Thyroid gland (tissue), 4 donors: ENCODE data around the gene CFAP46. TPM values are rescaled to one million over a fixed set of nuclear protein-coding genes. Genes with fewer than 3 reads are reported as not detected.

ENCODE experiments used
- DNase-seq, 2 donors: peaks; one replicate each; pipeline ENCODE4 v3.0.0-alpha.2; 2019
- H3K27ac ChIP-seq, 3 donors: fragments of 200-600 bp; sonication (generic); 1 replicate in 2 of 3; 2 replicates in 1 of 3; pipeline ENCODE4 v1.5.1; 2016 to 2019; ENCODE audit warnings: mild to moderate bottlenecking in 1 of 3, moderate library complexity in 1 of 3
- H3K27me3 ChIP-seq: fragments of 200-600 bp; sonication (generic); one replicate; pipeline ENCODE4 v1.5.1; 2019
- H3K36me3 ChIP-seq, 2 donors: fragments of 200-600 bp; sonication (generic); one replicate each; pipeline ENCODE4 v1.5.1; 2016 to 2019
- H3K4me1 ChIP-seq, 2 donors: fragments of 200-600 bp; sonication (generic); one replicate each; pipeline ENCODE4 v1.5.1; 2017 to 2019
- H3K4me3 ChIP-seq, 3 donors: fragments of 200-600 bp; sonication (generic); replicated peaks in 1 of 3; 1 replicate in 2 of 3; 2 replicates in 1 of 3; pipeline ENCODE4 v1.5.1; 2016; ENCODE audit warnings: mild to moderate bottlenecking in 1 of 3
- H3K9me3 ChIP-seq: fragments of 200-600 bp; sonication (generic); one replicate; pipeline ENCODE4 v1.5.1; 2017
- POLR2A ChIP-seq, 2 donors: fragments of 450-650 bp; IDR thresholded peaks; one replicate each; pipeline ENCODE4 v1.6.1; 2017; ENCODE audit warnings: antibody characterized with exemption in 2 of 2, mild to moderate bottlenecking in 2 of 2, moderate library complexity in 1 of 2
- WGBS, 2 donors: methylation state at CpG; one replicate each; pipeline ENCODE4 v1.1.5; 2017; 5-methylcytosine and 5-hydroxymethylcytosine counted together
- intact Hi-C: fragments of 100-400 bp; cut with DNase I; formaldehyde crosslinking; loops from one replicate; pipeline ENCODE4 v1.15.1; 2023
- total RNA-seq, 4 donors: library from RNA; depleted of rRNA; stranded (reverse); fragments of >200 nt; gene quantifications; one replicate each; pipeline ENCODE4 v1.2.3, GENCODE V29; 2016
- TF ChIP-seq, protein P1 (sequence below), 6 experiments: fragments of 200-600 bp in 3 of 6; fragments of 450-650 bp in 3 of 6; sonication (generic) in 3 of 6; IDR thresholded peaks; one replicate each; pipeline ENCODE4 v1.5.1; 2016 to 2019; ENCODE audit warnings: antibody characterized with exemption in 6 of 6, mild to moderate bottlenecking in 2 of 6, inconsistent platforms in 1 of 6, moderate library complexity in 1 of 6

CFAP46 gene
- total RNA-seq, 4 donors from 2014 or later: 3.6 to 12.7 (median 9.1) TPM

DNA sequence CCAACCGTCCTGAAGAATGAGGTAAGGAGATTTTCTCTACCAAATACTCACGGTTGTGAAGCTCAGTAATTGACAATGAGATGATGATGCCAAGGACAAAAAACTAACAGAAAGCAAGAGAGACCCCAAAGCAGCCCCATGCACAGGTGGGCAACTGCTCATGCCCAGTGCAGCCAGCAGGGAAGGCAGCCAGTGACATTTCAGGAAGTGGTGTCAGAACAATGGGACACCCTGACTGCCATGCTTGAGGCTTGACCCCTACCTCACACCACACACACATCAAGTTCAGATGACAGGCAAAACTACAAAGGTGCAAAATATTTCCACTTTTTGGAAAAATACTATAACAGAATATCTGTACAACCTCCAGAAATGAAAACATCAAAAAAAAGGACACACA, 66.9 kb downstream of the CFAP46 start:
- intact Hi-C loops: no loop called here
- peaks cover 0 to 8% of the 10 kb centered on the region in 2 donors for H3K4me1 ChIP-seq
- no peaks in the 10 kb centered on the region for H3K27me3 ChIP-seq
- no peaks in the 10 kb centered on the region for H3K36me3 ChIP-seq
- no peak overlapping the region for H3K27ac ChIP-seq
- 85 to 86% methylated on average over 2 of the region's 2 CpGs for WGBS, 2 donors
- H3K4me3 ChIP-seq: no peak overlapping the region
- DNase-seq: no peak
- no peaks in the 10 kb centered on the region for H3K9me3 ChIP-seq
- TF ChIP-seq POLR2A (IDR thresholded peaks at IDR 0.05): no peak
- TF ChIP-seq, protein P1, sequence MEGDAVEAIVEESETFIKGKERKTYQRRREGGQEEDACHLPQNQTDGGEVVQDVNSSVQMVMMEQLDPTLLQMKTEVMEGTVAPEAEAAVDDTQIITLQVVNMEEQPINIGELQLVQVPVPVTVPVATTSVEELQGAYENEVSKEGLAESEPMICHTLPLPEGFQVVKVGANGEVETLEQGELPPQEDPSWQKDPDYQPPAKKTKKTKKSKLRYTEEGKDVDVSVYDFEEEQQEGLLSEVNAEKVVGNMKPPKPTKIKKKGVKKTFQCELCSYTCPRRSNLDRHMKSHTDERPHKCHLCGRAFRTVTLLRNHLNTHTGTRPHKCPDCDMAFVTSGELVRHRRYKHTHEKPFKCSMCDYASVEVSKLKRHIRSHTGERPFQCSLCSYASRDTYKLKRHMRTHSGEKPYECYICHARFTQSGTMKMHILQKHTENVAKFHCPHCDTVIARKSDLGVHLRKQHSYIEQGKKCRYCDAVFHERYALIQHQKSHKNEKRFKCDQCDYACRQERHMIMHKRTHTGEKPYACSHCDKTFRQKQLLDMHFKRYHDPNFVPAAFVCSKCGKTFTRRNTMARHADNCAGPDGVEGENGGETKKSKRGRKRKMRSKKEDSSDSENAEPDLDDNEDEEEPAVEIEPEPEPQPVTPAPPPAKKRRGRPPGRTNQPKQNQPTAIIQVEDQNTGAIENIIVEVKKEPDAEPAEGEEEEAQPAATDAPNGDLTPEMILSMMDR (IDR thresholded peaks at IDR 0.05): no peak

DNA sequence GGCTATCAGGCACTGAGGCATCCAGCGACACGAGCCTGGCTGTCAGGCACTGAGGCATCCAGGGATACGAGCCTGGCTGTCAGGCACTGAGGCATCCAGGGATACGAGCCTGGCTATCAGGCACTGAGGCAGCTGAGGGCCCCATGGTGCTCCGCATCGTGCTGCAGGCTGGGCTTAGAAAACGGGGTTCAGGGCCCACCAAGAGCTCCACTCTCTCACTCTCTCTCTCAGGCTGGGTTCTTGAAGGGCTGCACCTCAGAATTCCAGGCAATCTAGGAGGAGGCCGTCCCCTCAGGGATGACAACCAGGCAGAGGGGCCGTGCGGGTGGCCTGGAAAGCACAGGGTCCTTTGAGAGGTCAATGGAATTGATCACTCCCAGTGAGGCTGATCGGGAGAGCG, 69.0 kb downstream of the CFAP46 start:
- Histone ChIP-seq H3K9me3 (no peaks in the 10 kb centered on the region), H3K36me3 (no peaks in the 10 kb centered on the region), H3K4me1 (no peaks in the 10 kb centered on the region), H3K4me3 (no peak overlapping the region), H3K27ac (no peak overlapping the region), H3K27me3 (no peaks in the 10 kb centered on the region)
- TF ChIP-seq, protein P1 (IDR thresholded peaks at IDR 0.05): no peak
- TF ChIP-seq POLR2A (IDR thresholded peaks at IDR 0.05): no peak
- DNase-seq: no peak
- intact Hi-C loops: no loop called here
- WGBS, 2 donors: 83 to 88% methylated on average over 10 of the region's 12 CpGs

DNA sequence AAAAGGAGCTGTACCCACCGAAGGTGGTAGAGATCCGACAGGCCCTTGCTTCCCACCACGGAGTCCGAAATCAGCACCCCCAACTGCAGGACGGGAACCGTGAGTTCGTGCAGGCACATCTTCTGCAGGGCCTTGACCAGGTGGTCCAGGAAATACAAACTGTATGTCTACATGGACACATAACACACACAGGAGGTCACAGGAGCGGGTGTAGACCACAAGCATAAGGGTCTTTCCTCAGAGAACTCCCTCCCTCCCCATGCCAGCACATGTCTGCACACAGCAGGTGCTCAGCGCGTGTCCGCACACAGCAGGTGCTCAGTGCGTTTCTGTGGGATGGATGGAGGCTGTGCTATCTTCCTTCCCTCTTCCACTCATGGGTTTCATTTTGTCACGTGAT, 69.7 kb downstream of the CFAP46 start:
- no peaks in the 10 kb centered on the region for H3K4me1 ChIP-seq
- no peaks in the 10 kb centered on the region for H3K36me3 ChIP-seq
- H3K4me3 ChIP-seq: no peak overlapping the region
- H3K9me3 ChIP-seq: no peaks in the 10 kb centered on the region
- WGBS, 2 donors: 89 to 90% methylated on average over 13 of the region's 13 CpGs
- no peak for TF ChIP-seq POLR2A (IDR thresholded peaks at IDR 0.05)
- TF ChIP-seq, protein P1 (IDR thresholded peaks at IDR 0.05): no peak
- intact Hi-C loops: no loop called here
- DNase-seq: no peak
- no peaks in the 10 kb centered on the region for H3K27me3 ChIP-seq
- no peak overlapping the region for H3K27ac ChIP-seq

DNA sequence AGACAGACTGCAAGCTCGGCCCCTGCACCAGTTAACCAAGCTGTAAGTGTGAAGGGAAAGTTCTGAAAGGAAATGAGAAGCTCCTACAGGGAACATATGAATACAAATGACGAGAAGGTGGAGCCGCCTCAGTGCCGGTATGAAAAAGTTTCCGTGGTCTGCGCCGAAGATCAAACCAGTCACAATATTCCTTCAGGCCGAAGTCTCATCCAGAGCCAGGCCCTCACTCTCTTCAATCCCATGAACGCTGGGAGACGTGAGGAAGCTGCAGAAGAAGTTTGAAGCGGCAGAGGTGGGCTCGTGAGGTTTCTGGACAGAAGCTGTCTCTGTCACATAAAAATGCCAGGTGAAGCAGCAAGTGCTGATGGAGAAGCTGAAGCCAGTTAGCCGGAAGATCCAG, 71.9 kb downstream of the CFAP46 start:
- Histone ChIP-seq H3K36me3 (no peaks in the 10 kb centered on the region), H3K4me1 (no peaks in the 10 kb centered on the region), H3K27me3 (no peaks in the 10 kb centered on the region), H3K9me3 (no peaks in the 10 kb centered on the region), H3K27ac (no peak overlapping the region), H3K4me3 (no peak overlapping the region)
- intact Hi-C loops: no loop called here
- TF ChIP-seq POLR2A (IDR thresholded peaks at IDR 0.05): no peak
- TF ChIP-seq, protein P1 (IDR thresholded peaks at IDR 0.05): no peak
- WGBS, 2 donors: 92 to 95% methylated on average over 13 of the region's 13 CpGs
- DNase-seq: no peak

DNA sequence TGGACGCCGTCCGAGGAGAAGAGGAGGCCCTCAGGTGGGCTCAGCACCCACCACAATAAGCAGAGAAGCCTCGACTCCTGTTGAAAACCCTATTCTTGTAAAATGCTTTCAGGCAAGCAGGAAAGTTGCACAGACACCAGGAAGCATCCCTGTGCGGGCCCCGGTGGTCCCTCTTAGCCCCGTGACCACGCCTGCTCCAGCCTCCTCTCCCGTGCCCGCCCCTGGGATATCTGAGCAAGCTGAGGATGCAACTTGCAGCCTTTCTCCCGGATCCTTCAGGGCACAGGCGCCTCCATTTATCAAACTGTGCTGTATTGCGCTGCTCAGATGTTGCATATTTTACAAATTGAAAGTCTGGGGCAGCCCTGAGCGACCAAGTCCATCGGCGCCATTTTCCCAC, 72.7 kb downstream of the CFAP46 start:
- no peaks in the 10 kb centered on the region for H3K9me3 ChIP-seq
- WGBS, 2 donors: 92 to 96% methylated on average over 16 of the region's 16 CpGs
- no peak for TF ChIP-seq POLR2A (IDR thresholded peaks at IDR 0.05)
- TF ChIP-seq, protein P1 (IDR thresholded peaks at IDR 0.05): no peak
- intact Hi-C loops: no loop called here
- no peaks in the 10 kb centered on the region for H3K27me3 ChIP-seq
- H3K36me3 ChIP-seq: no peaks in the 10 kb centered on the region
- no peak overlapping the region for H3K4me3 ChIP-seq
- H3K4me1 ChIP-seq: no peaks in the 10 kb centered on the region
- no peak overlapping the region for H3K27ac ChIP-seq
- DNase-seq: peak in 1 of 2 donors; percentile 0
